ENCODE data around the gene AMDHD2. TPM values are rescaled to one million over a fixed set of nuclear protein-coding genes. Genes with fewer than 3 reads are reported as not detected.

AMDHD2 gene
- total RNA-seq, 1 donor from 2014 or later, result 90.8 TPM

Other genes starting within 250 kb of the AMDHD2 start
- 2.4 and 3.1 TPM in 2 replicates for gene ABCA3, start 179.6 kb upstream of the AMDHD2 start, total RNA-seq
- gene CCNF, start 90.9 kb upstream of the AMDHD2 start, total RNA-seq, result 5.3 and 5.5 TPM in 2 replicates
- 3.4 and 4.4 TPM in 2 replicates for gene TEDC2, start 60.3 kb upstream of the AMDHD2 start, total RNA-seq
- gene NTN3, start 49.1 kb upstream of the AMDHD2 start, total RNA-seq, result not detected in 2 replicates
- gene TBC1D24, start 45.2 kb upstream of the AMDHD2 start, total RNA-seq, result 9.1 and 12.6 TPM in 2 replicates
- gene ATP6V0C, start 6.4 kb upstream of the AMDHD2 start, total RNA-seq, result 74.9 and 91.4 TPM in 2 replicates
- 0.16 and 0.66 TPM in 2 replicates for gene CEMP1, start 11.0 kb downstream of the AMDHD2 start, total RNA-seq
- 42.5 and 62.0 TPM in 2 replicates for gene PDPK1, start 17.6 kb downstream of the AMDHD2 start, total RNA-seq
- 30.3 and 31.4 TPM in 2 replicates for gene KCTD5, start 162.2 kb downstream of the AMDHD2 start, total RNA-seq
- gene PRSS27, start 199.9 kb downstream of the AMDHD2 start, total RNA-seq, result 1.5 and 1.8 TPM in 2 replicates
- 891 and 963 TPM in 2 replicates for gene SRRM2, start 232.3 kb downstream of the AMDHD2 start, total RNA-seq